ENCODE results near the gene TRIM39. TPM values are rescaled to one million over a fixed set of nuclear protein-coding genes. Genes with fewer than 3 reads are reported as not detected.
"Not testable (repeated sequence)": the region's sequence is repeated elsewhere in the genome, so short reads cannot be mapped to it uniquely, and the experiment has no call there.

Gene TRIM39
- total RNA-seq (10 to 100 TPM in 3 of 4 donors, 1 to 10 TPM in 1; 9.6 to 12.1 (median 10.7) TPM), polyA plus RNA-seq (6.9 TPM)
- long read RNA-seq, donor 1, transcript TRIM39-205 (8 exons, 3,249 nt), result major isoform, 13 of 26 reads
- long read RNA-seq, donor 1, partial matches to known transcripts, result 5 of 26 reads
- long read RNA-seq, donor 1, other reads (novel, unspliced or antisense), result 8 of 26 reads
- long read RNA-seq, donor 2, partial matches to known transcripts, result 4 of 13 reads
- long read RNA-seq, donor 2, other reads (novel, unspliced or antisense), result 5 of 13 reads
- long read RNA-seq, donor 3, transcript TRIM39-205 (8 exons, 3,249 nt), result major isoform, 20 of 67 reads
- long read RNA-seq, donor 3, partial matches to known transcripts, result 25 of 67 reads
- long read RNA-seq, donor 3, other reads (novel, unspliced or antisense), result 19 of 67 reads
- long read RNA-seq, donor 4, partial matches to known transcripts, result 10 of 17 reads
- long read RNA-seq, donor 4, other reads (novel, unspliced or antisense), result 3 of 17 reads

- DNase-seq (peak; percentile 90 to 97 (median 95)), ATAC-seq (peak; percentile 89 to 91)
- Histone ChIP-seq H3K9me3 (ENCODE audit: control insufficient read depth, low read length) (no peaks in the 10 kb centered on the region), H3K4me3 (ENCODE audit: low read length) (peak within 1 kb of the TSS; percentile 82), H3K27me3 (ENCODE audit: control insufficient read depth, insufficient read depth) (no peaks in the 10 kb centered on the region), H3K27ac (ENCODE audit: low read length) (peak within 1 kb of the TSS; percentile 95), H3K4me1 (ENCODE audit: control insufficient read depth, insufficient read depth, low read length) (peaks cover 7% of the 10 kb centered on the region)
- under 1% methylated on average over 88 of the region's 90 CpGs for WGBS
- intact Hi-C loops (cut with DNase I), result loop anchor here in 1 of 4 donors (10.0 kb wide), 1 partner anchor 112 kb away; the partner anchor contains the start of gene TRIM26
These were observed at the start of gene TRIM39 for GRCh38 chr6:30326526-30327231. Gene TRIM39, plus strand, starts transcription at chr6:30326927. Its CDS starts 2,391 bp downstream, at chr6:30329318.

- intact Hi-C loops (cut with DNase I); DNase-seq; H3K4me1 ChIP-seq (ENCODE audit: control insufficient read depth, insufficient read depth, low read length); H3K9me3 ChIP-seq (ENCODE audit: control insufficient read depth, low read length); ATAC-seq; H3K27me3 ChIP-seq (ENCODE audit: control insufficient read depth, insufficient read depth); H3K4me3 ChIP-seq (ENCODE audit: low read length); H3K27ac ChIP-seq (ENCODE audit: low read length): not testable (repeated sequence)
- 99% methylated on average over 1 of the region's 1 CpG for WGBS
These were observed 45.7 kb upstream of the TRIM39 start for GRCh38 chr6:30280988-30281387.

- intact Hi-C loops (cut with DNase I), result no loop called here
- H3K4me3 ChIP-seq (ENCODE audit: low read length), result no peak overlapping the region
- H3K9me3 ChIP-seq (ENCODE audit: control insufficient read depth, low read length), result peaks cover 4% of the 10 kb centered on the region
- H3K27me3 ChIP-seq (ENCODE audit: control insufficient read depth, insufficient read depth), result no peaks in the 10 kb centered on the region
- 95% methylated on average over 2 of the region's 2 CpGs for WGBS
- no peak overlapping the region for H3K27ac ChIP-seq (ENCODE audit: low read length)
- ATAC-seq (no peak), DNase-seq (no peak)
- H3K4me1 ChIP-seq (ENCODE audit: control insufficient read depth, insufficient read depth, low read length), result no peaks in the 10 kb centered on the region
These were observed 44.2 kb upstream of the TRIM39 start for GRCh38 chr6:30282522-30282921.

GRCh38 chr6:30283761-30284160 lies 43.0 kb upstream of the TRIM39 start:
- H3K4me1 ChIP-seq (ENCODE audit: control insufficient read depth, insufficient read depth, low read length), result no peaks in the 10 kb centered on the region
- H3K27ac ChIP-seq (ENCODE audit: low read length), result no peak overlapping the region
- H3K9me3 ChIP-seq (ENCODE audit: control insufficient read depth, low read length), result peaks cover 4% of the 10 kb centered on the region
- WGBS, result 95% methylated on average over 1 of the region's 1 CpG
- DNase-seq (no peak), ATAC-seq (no peak)
- no peak overlapping the region for H3K4me3 ChIP-seq (ENCODE audit: low read length)
- intact Hi-C loops (cut with DNase I), result no loop called here
- no peaks in the 10 kb centered on the region for H3K27me3 ChIP-seq (ENCODE audit: control insufficient read depth, insufficient read depth)

GRCh38 chr6:30287139-30287538 lies 39.6 kb upstream of the TRIM39 start:
- intact Hi-C loops (cut with DNase I), result no loop called here
- ATAC-seq (no peak), DNase-seq (no peak)
- 95% methylated on average over 1 of the region's 1 CpG for WGBS
- Histone ChIP-seq H3K4me3 (ENCODE audit: low read length) (no peak overlapping the region), H3K27ac (ENCODE audit: low read length) (no peak overlapping the region), H3K27me3 (ENCODE audit: control insufficient read depth, insufficient read depth) (no peaks in the 10 kb centered on the region), H3K4me1 (ENCODE audit: control insufficient read depth, insufficient read depth, low read length) (no peaks in the 10 kb centered on the region), H3K9me3 (ENCODE audit: control insufficient read depth, low read length) (peaks cover 4% of the 10 kb centered on the region)

GRCh38 chr6:30295837-30296236 lies 30.9 kb upstream of the TRIM39 start:
- H3K27ac ChIP-seq (ENCODE audit: low read length), result no peak overlapping the region
- no peaks in the 10 kb centered on the region for H3K27me3 ChIP-seq (ENCODE audit: control insufficient read depth, insufficient read depth)
- no peak for ATAC-seq
- H3K4me3 ChIP-seq (ENCODE audit: low read length), result no peak overlapping the region
- no peak for DNase-seq
- no peaks in the 10 kb centered on the region for H3K4me1 ChIP-seq (ENCODE audit: control insufficient read depth, insufficient read depth, low read length)
- no peaks in the 10 kb centered on the region for H3K9me3 ChIP-seq (ENCODE audit: control insufficient read depth, low read length)
- intact Hi-C loops (cut with DNase I), result no loop called here
- 90% methylated on average over 2 of the region's 2 CpGs for WGBS

GRCh38 chr6:30304002-30304401 lies 22.7 kb upstream of the TRIM39 start:
- ATAC-seq, result no peak
- Histone ChIP-seq H3K4me1 (ENCODE audit: control insufficient read depth, insufficient read depth, low read length) (no peaks in the 10 kb centered on the region), H3K27me3 (ENCODE audit: control insufficient read depth, insufficient read depth) (no peaks in the 10 kb centered on the region), H3K9me3 (ENCODE audit: control insufficient read depth, low read length) (no peaks in the 10 kb centered on the region), H3K4me3 (ENCODE audit: low read length) (no peak overlapping the region), H3K27ac (ENCODE audit: low read length) (no peak overlapping the region)
- intact Hi-C loops (cut with DNase I), result no loop called here
- WGBS, result 72% methylated on average over 2 of the region's 2 CpGs
- DNase-seq, result no peak

GRCh38 chr6:30311101-30311500 lies 15.6 kb upstream of the TRIM39 start:
- Histone ChIP-seq H3K27me3 (ENCODE audit: control insufficient read depth, insufficient read depth) (no peaks in the 10 kb centered on the region), H3K9me3 (ENCODE audit: control insufficient read depth, low read length) (no peaks in the 10 kb centered on the region), H3K4me3 (ENCODE audit: low read length) (no peak overlapping the region), H3K27ac (ENCODE audit: low read length) (no peak overlapping the region), H3K4me1 (ENCODE audit: control insufficient read depth, insufficient read depth, low read length) (peaks cover 1% of the 10 kb centered on the region)
- intact Hi-C loops (cut with DNase I), result no loop called here
- DNase-seq (no peak), ATAC-seq (no peak)
- 85% methylated on average over 3 of the region's 3 CpGs for WGBS

- 77% methylated on average over 1 of the region's 1 CpG for WGBS
- intact Hi-C loops (cut with DNase I), result no loop called here
These were observed 15.1 kb upstream of the TRIM39 start for GRCh38 chr6:30311671-30312070.

GRCh38 chr6:30312266-30312665 lies 14.5 kb upstream of the TRIM39 start:
- no peak for DNase-seq
- intact Hi-C loops (cut with DNase I), result no loop called here
- over 99% methylated on average over 2 of the region's 2 CpGs for whole genome bisulfite sequencing

More at GRCh38 chr6:30311671-30312070, 15.1 kb upstream of the TRIM39 start:
- Histone ChIP-seq H3K4me1 (ENCODE audit: control insufficient read depth, insufficient read depth, low read length) (peaks cover 2% of the 10 kb centered on the region), H3K27me3 (ENCODE audit: control insufficient read depth, insufficient read depth) (no peaks in the 10 kb centered on the region), H3K4me3 (ENCODE audit: low read length) (no peak overlapping the region), H3K27ac (ENCODE audit: low read length) (no peak overlapping the region), H3K9me3 (ENCODE audit: control insufficient read depth, low read length) (no peaks in the 10 kb centered on the region)
- DNase-seq (no peak), ATAC-seq (no peak)

GRCh38 chr6:30312676-30313321 lies 13.9 kb upstream of the TRIM39 start:
- ATAC-seq (no peak), DNase-seq (no peak)
- Histone ChIP-seq H3K27me3 (ENCODE audit: control insufficient read depth, insufficient read depth) (no peaks in the 10 kb centered on the region), H3K4me3 (ENCODE audit: low read length) (no peak overlapping the region), H3K9me3 (ENCODE audit: control insufficient read depth, low read length) (no peaks in the 10 kb centered on the region), H3K27ac (ENCODE audit: low read length) (no peak overlapping the region), H3K4me1 (ENCODE audit: control insufficient read depth, insufficient read depth, low read length) (peaks cover 2% of the 10 kb centered on the region)
- intact Hi-C loops (cut with DNase I), result no loop called here
- WGBS, result 92% methylated on average over 1 of the region's 1 CpG

More at GRCh38 chr6:30312266-30312665, 14.5 kb upstream of the TRIM39 start:
- H3K9me3 ChIP-seq (ENCODE audit: control insufficient read depth, low read length), result no peaks in the 10 kb centered on the region
- H3K4me3 ChIP-seq (ENCODE audit: low read length), result no peak overlapping the region
- peaks cover 2% of the 10 kb centered on the region for H3K4me1 ChIP-seq (ENCODE audit: control insufficient read depth, insufficient read depth, low read length)
- ATAC-seq, result no peak
- H3K27me3 ChIP-seq (ENCODE audit: control insufficient read depth, insufficient read depth), result no peaks in the 10 kb centered on the region
- no peak overlapping the region for H3K27ac ChIP-seq (ENCODE audit: low read length)

Measured in right cardiac atrium (tissue), 5 donors.